Left ventricle myocardium inferior (tissue), 1 donor: ENCODE data around the gene NECAB3. TPM values are rescaled to one million over a fixed set of nuclear protein-coding genes. Genes with fewer than 3 reads are reported as not detected.

Experiments
- DNase-seq: peaks from one replicate; pipeline ENCODE4 v3.0.0-alpha.2; 2020
- H3K27ac ChIP-seq: fragments of 200-600 bp; replicated peaks from 2 replicates; pipeline ENCODE4 v1.8.0; 2021
- H3K27me3 ChIP-seq: fragments of 200-600 bp; 2 replicates; pipeline ENCODE4 v1.8.0; 2021; ENCODE audit warnings: low read depth
- H3K36me3 ChIP-seq: fragments of 200-600 bp; 2 replicates; pipeline ENCODE4 v1.8.0; 2021
- H3K4me1 ChIP-seq: fragments of 200-600 bp; 2 replicates; pipeline ENCODE4 v1.8.0; 2021
- H3K4me3 ChIP-seq: fragments of 200-600 bp; 2 replicates; pipeline ENCODE4 v1.8.0; 2021; ENCODE audit warnings: mild to moderate bottlenecking, moderate library complexity
- H3K9me3 ChIP-seq: fragments of 200-600 bp; replicated peaks from 2 replicates; pipeline ENCODE4 v1.8.0; 2021
- CTCF ChIP-seq: fragments of 200-600 bp; IDR thresholded peaks from 2 replicates; pipeline ENCODE4 v1.8.0; 2021; ENCODE audit warnings: antibody characterized with exemption, mild to moderate bottlenecking, borderline replicate concordance
- intact Hi-C: fragments of 100-400 bp; cut with micrococcal nuclease; formaldehyde crosslinking; loops from one replicate; pipeline ENCODE4 v1.11.0; 2022
- total RNA-seq: library from RNA; stranded (reverse); fragmentation: NEBNext Ultra II Directional; extraction: Animal tissue kit (Norgen Biotek cat#: 25700); gene quantifications from one replicate; pipeline ENCODE4 v1.2.1, GENCODE V29; 2021
- donor health status: DM: no; HTN: yes; CAD: no; lungs with severe emphysema.

The NECAB3 gene
- total RNA-seq, 1 donor from 2014 or later = 81.3 TPM

- Histone ChIP-seq H3K36me3 (peaks cover 29% of the 10 kb centered on the region), H3K9me3 (no peaks in the 10 kb centered on the region), H3K27ac (no peak overlapping the region), H3K27me3 (no peaks in the 10 kb centered on the region), H3K4me3 (no peak overlapping the region), H3K4me1 (peaks cover 20% of the 10 kb centered on the region)
- DNase-seq = no peak
- TF ChIP-seq CTCF = no peak
- intact Hi-C loops = no loop called here
Measured at GRCh38 chr20:33716498-33716897, 42.3 kb upstream of the NECAB3 start.

- Histone ChIP-seq H3K27ac (no peak overlapping the region), H3K4me1 (peaks cover 3% of the 10 kb centered on the region), H3K36me3 (peaks cover 41% of the 10 kb centered on the region), H3K27me3 (no peaks in the 10 kb centered on the region), H3K4me3 (no peak overlapping the region), H3K9me3 (no peaks in the 10 kb centered on the region)
- TF ChIP-seq CTCF = no peak
- DNase-seq = no peak
- intact Hi-C loops = no loop called here
Measured at GRCh38 chr20:33713865-33714367, 39.7 kb upstream of the NECAB3 start.

- Histone ChIP-seq H3K4me3 (no peak overlapping the region), H3K9me3 (no peaks in the 10 kb centered on the region), H3K36me3 (peaks cover 59% of the 10 kb centered on the region), H3K27ac (no peak overlapping the region), H3K27me3 (no peaks in the 10 kb centered on the region), H3K4me1 (no peaks in the 10 kb centered on the region)
- DNase-seq = no peak
- intact Hi-C loops = no loop called here
- TF ChIP-seq CTCF = no peak
Measured at GRCh38 chr20:33711446-33711738, 37.2 kb upstream of the NECAB3 start.

- Histone ChIP-seq H3K9me3 (no peaks in the 10 kb centered on the region), H3K27ac (no peak overlapping the region), H3K27me3 (no peaks in the 10 kb centered on the region), H3K4me3 (no peak overlapping the region), H3K4me1 (no peaks in the 10 kb centered on the region), H3K36me3 (peaks cover 61% of the 10 kb centered on the region)
- intact Hi-C loops = no loop called here
- DNase-seq = no peak
- no peak for TF ChIP-seq CTCF
Measured at GRCh38 chr20:33710681-33711445, 36.6 kb upstream of the NECAB3 start.

- no peak overlapping the region for H3K4me3 ChIP-seq
- no peak for TF ChIP-seq CTCF
- H3K4me1 ChIP-seq = no peaks in the 10 kb centered on the region
- H3K27me3 ChIP-seq = no peaks in the 10 kb centered on the region
- H3K9me3 ChIP-seq = no peaks in the 10 kb centered on the region
- H3K36me3 ChIP-seq = peaks cover 65% of the 10 kb centered on the region
- intact Hi-C loops = no loop called here
- H3K27ac ChIP-seq = no peak overlapping the region
- DNase-seq = no peak
Measured at GRCh38 chr20:33709905-33710541, 35.8 kb upstream of the NECAB3 start.
